Ishikawa (cell line): ENCODE results near the gene TBX10.

ENCODE experiments used
- CEBPB ChIP-seq: IDR thresholded peaks from 2 replicates; pipeline ENCODE4 v1.6.1; 2012
- CREB1 ChIP-seq: IDR thresholded peaks from 2 replicates; pipeline ENCODE4 v1.6.1; 2012; ENCODE audit warnings: low read depth
- RAD21 ChIP-seq: IDR thresholded peaks from 2 replicates; pipeline ENCODE4 v1.6.1; 2012; ENCODE audit warnings: low read depth
- TAF1 ChIP-seq: IDR thresholded peaks from 2 replicates; pipeline ENCODE4 v1.6.1; 2012; ENCODE audit warnings: low read depth, mild to moderate bottlenecking
- TCF12 ChIP-seq: IDR thresholded peaks from 2 replicates; pipeline ENCODE4 v1.6.1; 2012; ENCODE audit warnings: low read depth
- YY1 ChIP-seq: IDR thresholded peaks from 2 replicates; pipeline ENCODE4 v1.6.1; 2012; ENCODE audit warnings: low read depth
- TF ChIP-seq, protein P1 (sequence below): IDR thresholded peaks from 2 replicates; pipeline ENCODE4 v1.6.1; 2012
- TF ChIP-seq, protein P2 (sequence below): IDR thresholded peaks from 2 replicates; pipeline ENCODE4 v1.6.1; 2012

DNA sequence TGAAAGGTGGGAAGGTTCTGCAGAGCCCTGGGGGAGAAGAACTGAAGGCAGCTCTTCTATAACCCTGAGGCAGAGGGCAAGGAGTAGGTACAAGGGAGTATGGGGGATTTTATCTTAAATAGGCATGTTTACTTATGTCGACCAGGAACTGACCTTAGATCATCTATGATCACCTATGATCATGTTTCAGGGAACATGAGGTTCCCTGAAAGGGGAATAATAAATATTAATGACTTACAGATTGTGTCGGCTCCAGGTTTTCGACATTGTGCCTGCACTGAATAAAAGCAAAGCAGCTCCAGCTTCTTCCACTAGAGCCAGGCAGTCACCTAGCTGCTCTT is 46.0 kb downstream of the TBX10 start:
- TF ChIP-seq YY1 = no peak
- no peak for TF ChIP-seq RAD21
- TF ChIP-seq, protein P1, sequence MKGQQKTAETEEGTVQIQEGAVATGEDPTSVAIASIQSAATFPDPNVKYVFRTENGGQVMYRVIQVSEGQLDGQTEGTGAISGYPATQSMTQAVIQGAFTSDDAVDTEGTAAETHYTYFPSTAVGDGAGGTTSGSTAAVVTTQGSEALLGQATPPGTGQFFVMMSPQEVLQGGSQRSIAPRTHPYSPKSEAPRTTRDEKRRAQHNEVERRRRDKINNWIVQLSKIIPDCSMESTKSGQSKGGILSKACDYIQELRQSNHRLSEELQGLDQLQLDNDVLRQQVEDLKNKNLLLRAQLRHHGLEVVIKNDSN = no peak
- TF ChIP-seq, protein P2, sequence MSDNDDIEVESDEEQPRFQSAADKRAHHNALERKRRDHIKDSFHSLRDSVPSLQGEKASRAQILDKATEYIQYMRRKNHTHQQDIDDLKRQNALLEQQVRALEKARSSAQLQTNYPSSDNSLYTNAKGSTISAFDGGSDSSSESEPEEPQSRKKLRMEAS = no peak
- no peak for TF ChIP-seq CEBPB
- TF ChIP-seq TAF1 = no peak
- TF ChIP-seq CREB1 = no peak
- no peak for TF ChIP-seq TCF12
